IMR-90 (cell line): ENCODE results near the gene DMD. TPM values are rescaled to one million over a fixed set of nuclear protein-coding genes. Genes with fewer than 3 reads are reported as not detected.

Experiments
- ATAC-seq: fragments of 200-7000 bp; cut with Tn5 transposase; 2 replicates; pipeline ENCODE4 v1.9.1; 2020; ENCODE audit warnings: low read depth, mild to moderate bottlenecking, moderate library complexity
- BruUV-seq: library from RNA; stranded (reverse); fragments of 400-500 nt; replicated peaks from 2 replicates; lab custom pipeline; 2021; lab: Mats Ljungman, UMichigan
- CTCF ChIA-PET: fragments of 300-600 bp; formaldehyde crosslinking; extraction: SDS; loops from one replicate; lab custom pipeline; 2021; ENCODE audit warnings: antibody characterized with exemption; lab: Yijun Ruan, JAX
- POLR2A ChIA-PET: fragments of 300-600 bp; sonication (Branson Sonifier 250); formaldehyde crosslinking; loops from one replicate; lab custom pipeline; 2022; ENCODE audit warnings: antibody characterized with exemption; ENCODE audit not compliant: unreplicated experiment; lab: Charles Lee
- DNase-seq: peaks from one replicate; pipeline ENCODE4 v3.0.0; 2013
- H2AFZ ChIP-seq: replicated peaks from 2 replicates; pipeline ENCODE3; 2013; ENCODE audit warnings: low read length, mild to moderate bottlenecking; ENCODE audit not compliant: poor library complexity
- H2AK5ac ChIP-seq: 2 replicates; pipeline ENCODE4 v1.6.1; 2013; ENCODE audit warnings: low read depth, low read length, inconsistent platforms
- H2AK9ac ChIP-seq: replicated peaks from 2 replicates; pipeline ENCODE3; 2013; ENCODE audit warnings: mild to moderate bottlenecking, low read depth, low read length, moderate library complexity; ENCODE audit not compliant: poor library complexity
- H2BK120ac ChIP-seq: 2 replicates; pipeline ENCODE4 v1.6.1; 2013; ENCODE audit warnings: low read depth, low read length, inconsistent platforms
- H2BK15ac ChIP-seq: 3 replicates; pipeline ENCODE4 v1.6.1; 2013; ENCODE audit warnings: low read depth, low read length, inconsistent platforms
- H2BK20ac ChIP-seq: 2 replicates; pipeline ENCODE4 v1.6.1; 2013; ENCODE audit warnings: low read depth, mild to moderate bottlenecking, inconsistent platforms, low read length, moderate library complexity
- H2BK5ac ChIP-seq: 2 replicates; pipeline ENCODE4 v1.6.1; 2013; ENCODE audit warnings: mild to moderate bottlenecking, low read depth, low read length, inconsistent platforms; ENCODE audit not compliant: poor library complexity, severe bottlenecking
- H3K14ac ChIP-seq: replicated peaks from 2 replicates; pipeline ENCODE4 v1.6.1; 2013; ENCODE audit warnings: low read depth, low read length, inconsistent platforms
- H3K18ac ChIP-seq: 2 replicates; pipeline ENCODE4 v1.6.1; 2013; ENCODE audit warnings: low read depth, low read length, control low read depth
- H3K23ac ChIP-seq: 2 replicates; pipeline ENCODE4 v1.6.1; 2013; ENCODE audit warnings: low read depth, low read length, inconsistent platforms
- H3K27ac ChIP-seq: 2 replicates; pipeline ENCODE4 v1.5.1; 2013; ENCODE audit warnings: mild to moderate bottlenecking, control low read depth, low read length; ENCODE audit not compliant: insufficient read depth
- H3K27me3 ChIP-seq: 2 replicates; pipeline ENCODE4 v1.6.1; 2013; ENCODE audit warnings: low read length; ENCODE audit not compliant: control insufficient read depth, insufficient read depth
- H3K36me3 ChIP-seq: 2 replicates; pipeline ENCODE4 v1.6.1; 2013; ENCODE audit warnings: low read length, mixed read lengths; ENCODE audit not compliant: control insufficient read depth, insufficient read depth
- H3K4ac ChIP-seq: 2 replicates; pipeline ENCODE4 v1.6.1; 2013; ENCODE audit warnings: low read depth, low read length, inconsistent platforms
- H3K4me1 ChIP-seq: 2 replicates; pipeline ENCODE4 v1.6.1; 2013; ENCODE audit warnings: low read length, mixed read lengths; ENCODE audit not compliant: control insufficient read depth, insufficient read depth
- H3K4me2 ChIP-seq: 2 replicates; pipeline ENCODE4 v1.6.1; 2013; ENCODE audit warnings: low read depth, mild to moderate bottlenecking, control low read depth, low read length, moderate library complexity
- H3K4me3 ChIP-seq: 2 replicates; pipeline ENCODE4 v1.5.1; 2013; ENCODE audit warnings: low read depth, mild to moderate bottlenecking, control low read depth, low read length, moderate library complexity; ENCODE audit not compliant: insufficient read depth
- H3K56ac ChIP-seq: 2 replicates; pipeline ENCODE4 v1.6.1; 2013; ENCODE audit warnings: low read length, inconsistent platforms; ENCODE audit not compliant: insufficient read depth; ENCODE audit errors: extremely low read depth
- H3K79me1 ChIP-seq, 2 experiments: 2 replicates each; pipeline ENCODE4 v1.6.1; 2013; ENCODE audit warnings: low read length in 2 of 2, inconsistent platforms in 1 of 2, low read depth in 1 of 2
- H3K9ac ChIP-seq: 2 replicates; pipeline ENCODE4 v1.6.1; 2013; ENCODE audit warnings: low read depth, low read length, control low read depth
- H3K9me1 ChIP-seq: 2 replicates; pipeline ENCODE4 v1.6.1; 2013; ENCODE audit warnings: low read length, inconsistent platforms; ENCODE audit not compliant: insufficient read depth
- H3K9me3 ChIP-seq: 2 replicates; pipeline ENCODE4 v1.6.1; 2013; ENCODE audit warnings: low read length; ENCODE audit not compliant: control insufficient read depth, insufficient read depth
- H4K20me1 ChIP-seq: 2 replicates; pipeline ENCODE4 v1.6.1; 2013; ENCODE audit warnings: low read length, inconsistent platforms; ENCODE audit not compliant: insufficient read depth
- H4K5ac ChIP-seq: 2 replicates; pipeline ENCODE4 v1.6.1; 2013; ENCODE audit warnings: mild to moderate bottlenecking, low read depth, low read length, control low read depth
- H4K8ac ChIP-seq, 2 experiments: 2 replicates each; pipeline ENCODE4 v1.6.1; 2013; ENCODE audit warnings: low read depth in 2 of 2, low read length in 2 of 2, control low read depth in 1 of 2, inconsistent platforms in 1 of 2
- H4K91ac ChIP-seq: 2 replicates; pipeline ENCODE4 v1.6.1; 2013; ENCODE audit warnings: low read depth, low read length, inconsistent platforms; ENCODE audit not compliant: insufficient read depth
- BHLHE40 ChIP-seq: fragments of 150-350 bp; IDR thresholded peaks from 2 replicates; pipeline ENCODE4 v1.6.1; 2016; ENCODE audit warnings: mild to moderate bottlenecking, low read depth, low read length
- CEBPB ChIP-seq: IDR thresholded peaks from 2 replicates; pipeline ENCODE4 v1.6.1; 2012; ENCODE audit warnings: low read depth, low read length, improper control_type of control experiment
- CHD1 ChIP-seq: IDR thresholded peaks from 2 replicates; pipeline ENCODE4 v1.6.1; 2012; ENCODE audit warnings: low read depth, low read length, improper control_type of control experiment
- FOS ChIP-seq: fragments of 150-350 bp; IDR thresholded peaks from 2 replicates; pipeline ENCODE4 v1.6.1; 2016; ENCODE audit warnings: low read depth, low read length
- MAFK ChIP-seq: IDR thresholded peaks from 2 replicates; pipeline ENCODE4 v1.6.1; 2012; ENCODE audit warnings: low read depth, low read length, improper control_type of control experiment
- MAZ ChIP-seq: IDR thresholded peaks from 2 replicates; pipeline ENCODE4 v1.6.1; 2012; ENCODE audit warnings: low read depth, mild to moderate bottlenecking, low read length, improper control_type of control experiment, moderate library complexity, borderline replicate concordance
- MXI1 ChIP-seq: IDR thresholded peaks from 2 replicates; pipeline ENCODE4 v1.6.1; 2012; ENCODE audit warnings: low read depth, mild to moderate bottlenecking, low read length, moderate library complexity, borderline replicate concordance
- NFE2L2 ChIP-seq: fragments of 150-350 bp; IDR thresholded peaks from 2 replicates; pipeline ENCODE4 v1.6.1; 2016; ENCODE audit warnings: low read depth, mild to moderate bottlenecking, low read length
- RAD21 ChIP-seq: IDR thresholded peaks from 2 replicates; pipeline ENCODE4 v1.6.1; 2012; ENCODE audit warnings: low read length, improper control_type of control experiment
- RCOR1 ChIP-seq: IDR thresholded peaks from 2 replicates; pipeline ENCODE4 v1.6.1; 2012; ENCODE audit warnings: mild to moderate bottlenecking, low read length, improper control_type of control experiment; ENCODE audit not compliant: insufficient replicate concordance
- RFX5 ChIP-seq: IDR thresholded peaks from 2 replicates; pipeline ENCODE4 v1.8.0; 2012; ENCODE audit warnings: low read depth, mild to moderate bottlenecking, low read length, moderate library complexity
- WGBS, 2 experiments: methylation state at CpG; one replicate each; pipeline versions ENCODE4 v1.1.5 to v1.1.7; 2013; ENCODE audit warnings: missing lambda C conversion rate in 2 of 2; ENCODE audit not compliant: insufficient read length in 1 of 2; ENCODE audit errors: extremely low coverage in 2 of 2; 5-methylcytosine and 5-hydroxymethylcytosine counted together
- dilution Hi-C: fragments of 300-500 bp; cut with HindIII; formaldehyde crosslinking; loops from one replicate; pipeline ENCODE4 v1.14.3; 2018; ENCODE audit warnings: low sequenced_read_pairs; ENCODE audit not compliant: unreplicated experiment
- in situ Hi-C: fragments of 300-500 bp; cut with MboI; formaldehyde crosslinking; loops from 3 replicates; pipeline ENCODE4 v1.14.3; 2019; ENCODE audit warnings: low sequenced_read_pairs, inconsistent platforms, mixed read lengths
- intact Hi-C: fragments of 100-400 bp; cut with micrococcal nuclease; formaldehyde crosslinking; loops from 2 replicates; pipeline ENCODE4 v1.10.0; 2022
- polyA plus RNA-seq, 3 experiments: library from polyadenylated mRNA; depleted of rRNA; stranded (reverse); fragments of >200 nt; gene quantifications; 2 replicates each; pipeline ENCODE4 v1.2.3, GENCODE V29; 2012; ENCODE audit warnings: low replicate concordance in 1 of 3
- total RNA-seq: library from RNA; depleted of rRNA; stranded (reverse); fragments of >200 nt; gene quantifications from 2 replicates; pipeline ENCODE4 v1.2.3, GENCODE V29; 2012

The DMD gene
- total and polyA plus RNA-seq, 2 of the 4 experiments (the other 2 are of a cell fraction) = 6.6 to 11.8 TPM

DNA sequence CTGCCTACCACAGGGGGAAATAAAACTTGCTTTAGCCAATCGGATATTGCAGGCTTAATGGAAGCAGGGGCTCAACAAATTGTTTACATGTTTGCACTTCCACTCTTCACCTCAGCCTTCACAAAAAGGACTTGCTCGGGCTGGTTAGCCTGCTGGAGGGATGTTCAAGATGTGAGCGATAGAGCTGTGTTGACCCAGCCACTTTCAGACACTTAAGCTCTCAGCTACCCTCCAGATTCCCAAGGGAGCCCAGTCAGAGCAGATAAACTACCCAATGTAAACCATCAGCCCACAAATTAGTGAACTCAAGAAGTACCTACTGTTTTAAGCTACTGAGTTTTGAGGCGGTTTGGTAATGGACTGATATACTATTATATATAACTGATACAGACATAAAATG, 1631.1 kb downstream of the DMD start:
- H4K20me1 ChIP-seq = no peaks in the 10 kb centered on the region
- ATAC-seq = peak; percentile 21; the same call in 1 of the 2 replicates
- CTCF ChIA-PET = no interaction called here

More for the DNA sequence above, 1631.1 kb downstream of the DMD start:
- no CpG with 5 or more reads among the region's 4 CpGs for WGBS, 2 experiments
- Histone ChIP-seq H2AFZ (no peak overlapping the region), H2BK120ac (no peak overlapping the region), H3K27ac (no peak overlapping the region), H2BK5ac (no peak overlapping the region), H4K5ac (no peak overlapping the region), H3K27me3 (no peaks in the 10 kb centered on the region), H3K4me3 (no peak overlapping the region), H3K14ac (no peak overlapping the region), H4K91ac (no peak overlapping the region), H2BK15ac (no peak overlapping the region), H4K8ac (no peak overlapping the region), H2BK20ac (no peak overlapping the region), H2AK9ac (no peak overlapping the region), H3K23ac (no peak overlapping the region), H3K9ac (no peak overlapping the region), H3K4ac (no peak overlapping the region), H3K4me1 (no peaks in the 10 kb centered on the region), H3K79me1 (no peaks in the 10 kb centered on the region), H3K36me3 (no peaks in the 10 kb centered on the region), H3K4me2 (no peak overlapping the region), H3K18ac (no peak overlapping the region), H3K9me1 (no peaks in the 10 kb centered on the region), H3K56ac (no peak overlapping the region), H2AK5ac (0 out of 2 replicates have a peak overlapping the region, but pooled peaks have one; percentile 33), H3K9me3 (no peaks in the 10 kb centered on the region)
- POLR2A ChIA-PET = no interaction called here
- TF ChIP-seq MAFK = no peak
- no peak for TF ChIP-seq RFX5
- TF ChIP-seq NFE2L2 = no peak
- no peak for TF ChIP-seq RAD21
- TF ChIP-seq BHLHE40 = no peak
- no peak for TF ChIP-seq RCOR1
- TF ChIP-seq CEBPB = no peak
- no peak for TF ChIP-seq FOS
- TF ChIP-seq MAZ = no peak
- no peak for TF ChIP-seq CHD1
- no peak for TF ChIP-seq MXI1
- dilution Hi-C loops (no loop called here), intact Hi-C loops (no loop called here), in situ Hi-C loops (no loop called here)
- BruUV-seq = no TSS peak
- DNase-seq = peak; percentile 6
